Activated CD4-positive, alpha-beta memory T cell treated with anti-CD3 and anti-CD28 coated beads, Interleukin-2, amount 10 ng/mL, durations not matched to agents 7 days and 5 days (primary cell): ENCODE results near the gene APAF1. TPM values are rescaled to one million over a fixed set of nuclear protein-coding genes. Genes with fewer than 3 reads are reported as not detected.
"Not testable (repeated sequence)": the region's sequence is repeated elsewhere in the genome, so short reads cannot be mapped to it uniquely, and the experiment has no call there.

Experiments used
- CTCF ChIA-PET: fragments of 350-600 bp; sonication (Branson Sonifier 250); formaldehyde crosslinking; loops from one replicate; lab custom pipeline; 2021; ENCODE audit warnings: antibody characterized with exemption, inconsistent platforms; lab: Charles Lee
- POLR2A ChIA-PET: fragments of 350-600 bp; sonication (Branson Sonifier 250); formaldehyde crosslinking; loops from one replicate; lab custom pipeline; 2021; ENCODE audit warnings: antibody characterized with exemption; lab: Charles Lee
- DNase-seq: peaks from one replicate; pipeline ENCODE4 v3.0.0-alpha.2; 2020
- H3K27ac Mint-ChIP-seq: one replicate; pipeline ENCODE4 v1.8.0; 2021; ENCODE audit warnings: mild to moderate bottlenecking, mixed read lengths
- H3K27me3 Mint-ChIP-seq: one replicate; pipeline ENCODE4 v1.8.0; 2021; ENCODE audit warnings: mixed read lengths
- H3K36me3 Mint-ChIP-seq: one replicate; pipeline ENCODE4 v1.8.0; 2021; ENCODE audit warnings: low read depth, mixed read lengths
- H3K4me1 Mint-ChIP-seq: one replicate; pipeline ENCODE4 v1.8.0; 2021; ENCODE audit warnings: mixed read lengths
- H3K4me3 Mint-ChIP-seq: one replicate; pipeline ENCODE4 v1.8.0; 2021; ENCODE audit warnings: mild to moderate bottlenecking, mixed read lengths
- H3K9me3 Mint-ChIP-seq: one replicate; pipeline ENCODE4 v1.8.0; 2021; ENCODE audit warnings: mixed read lengths
- total RNA-seq, 2 experiments: library from RNA; stranded (reverse); gene quantifications; one replicate each; pipeline ENCODE4 v1.2.3, GENCODE V29; 2021

The APAF1 gene
- total RNA-seq, 2 experiments from 2014 or later: 37.4 to 37.8 TPM

DNA sequence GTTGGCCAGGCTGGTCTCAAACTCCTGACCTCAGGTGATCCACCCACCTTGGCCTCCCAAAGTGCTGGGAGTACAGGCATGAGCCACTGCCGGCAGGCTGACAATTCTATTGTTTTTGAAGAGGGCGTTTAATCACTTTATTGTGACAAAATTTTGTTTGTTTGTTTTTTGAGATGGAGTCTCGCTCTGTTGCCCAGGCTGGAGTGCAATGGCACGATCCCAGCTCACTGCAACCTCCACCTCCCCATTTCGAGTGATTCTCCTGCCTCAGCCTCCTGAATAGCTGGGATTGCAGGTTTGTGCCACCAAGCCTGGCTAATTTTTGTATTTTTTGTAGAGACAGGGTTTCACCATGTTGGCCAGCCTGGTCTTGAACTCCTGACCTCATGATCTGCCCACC, 2.3 kb upstream of the APAF1 start:
- Mint-ChIP-seq H3K27ac (peak overlapping the region; percentile 93), H3K36me3 (peaks cover 30% of the 10 kb centered on the region), H3K4me3 (peak overlapping the region; percentile 96), H3K4me1 (peaks cover 43% of the 10 kb centered on the region)
- not testable (repeated sequence) for H3K27me3 Mint-ChIP-seq, H3K9me3 Mint-ChIP-seq, DNase-seq
- POLR2A ChIA-PET: interaction anchor here (0.5 to 11.0 kb wide), 4 partner anchors 25 to 127 kb away, joined by 3 to 142 read pairs (median 37); partner anchors contain the start of genes SLC25A3 and TMPO
- CTCF ChIA-PET: interaction anchor here (0.7 to 2.2 kb wide), 3 partner anchors 11 to 76 kb away, joined by 3 to 9 read pairs (median 8); no protein-coding TSS in a partner anchor

DNA sequence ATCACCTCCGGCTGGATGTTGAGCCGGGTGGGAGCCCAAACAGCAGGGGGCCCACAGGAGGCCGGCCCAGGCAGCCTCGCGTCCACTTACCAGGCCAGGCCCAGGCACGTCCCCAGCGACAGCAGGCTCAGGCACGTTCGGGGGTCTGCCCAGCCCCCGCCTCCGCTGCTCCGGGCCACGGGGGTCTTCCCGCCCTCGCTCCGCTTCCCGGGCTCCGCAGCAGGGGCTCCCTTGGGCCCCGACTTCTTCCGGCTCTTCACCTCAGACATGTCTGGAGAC, 718 bp upstream of the APAF1 start:
- peaks cover 44% of the 10 kb centered on the region for H3K4me1 Mint-ChIP-seq
- H3K27me3 Mint-ChIP-seq: no peaks in the 10 kb centered on the region
- peaks cover 30% of the 10 kb centered on the region for H3K36me3 Mint-ChIP-seq
- peak overlapping the region; percentile 96 for H3K4me3 Mint-ChIP-seq
- H3K27ac Mint-ChIP-seq: peak overlapping the region; percentile 95
- CTCF ChIA-PET: interaction anchor here (0.8 to 2.2 kb wide), 8 partner anchors 8 to 127 kb away, joined by 3 to 9 read pairs (median 4); partner anchors contain the start of gene SLC25A3
- no peak for DNase-seq
- H3K9me3 Mint-ChIP-seq: no peaks in the 10 kb centered on the region
- POLR2A ChIA-PET: interaction anchor here (0.8 to 11.0 kb wide), 17 partner anchors 10 to 1622 kb away, joined by 3 to 142 read pairs (median 4); partner anchors contain the start of genes ACTR6, DEPDC4, SCYL2 and SLC25A3

DNA sequence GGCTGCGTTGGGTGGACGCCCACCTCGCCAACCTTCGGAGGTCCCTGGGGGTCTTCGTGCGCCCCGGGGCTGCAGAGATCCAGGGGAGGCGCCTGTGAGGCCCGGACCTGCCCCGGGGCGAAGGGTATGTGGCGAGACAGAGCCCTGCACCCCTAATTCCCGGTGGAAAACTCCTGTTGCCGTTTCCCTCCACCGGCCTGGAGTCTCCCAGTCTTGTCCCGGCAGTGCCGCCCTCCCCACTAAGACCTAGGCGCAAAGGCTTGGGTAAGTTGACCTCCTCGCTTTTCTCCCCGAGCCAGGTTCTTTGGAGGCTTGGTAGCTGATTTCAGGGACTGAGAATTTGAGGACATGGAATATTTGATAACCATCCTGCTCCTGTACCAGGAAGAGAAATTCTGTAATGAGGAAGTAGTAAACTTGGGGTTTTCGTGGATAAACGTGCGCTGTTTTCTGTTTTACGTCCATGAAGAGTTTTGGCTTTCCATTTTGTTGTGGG, 530 bp downstream of the APAF1 start:
- DNase-seq: no peak
- ChIA-PET CTCF (interaction anchor here (1.0 to 1.5 kb wide), 3 partner anchors 10 to 79 kb away, joined by 3 to 4 read pairs (median 4); partner anchors contain the start of gene SLC25A3), POLR2A (interaction anchor here (1.6 to 11.0 kb wide), 3 partner anchors 14 to 130 kb away, joined by 4 to 142 read pairs (median 59); partner anchors contain the start of genes SLC25A3 and TMPO)
- Mint-ChIP-seq H3K4me1 (peaks cover 45% of the 10 kb centered on the region), H3K27ac (peak overlapping the region; percentile 87), H3K27me3 (no peaks in the 10 kb centered on the region), H3K9me3 (no peaks in the 10 kb centered on the region), H3K36me3 (peaks cover 36% of the 10 kb centered on the region), H3K4me3 (peak overlapping the region; percentile 96)

DNA sequence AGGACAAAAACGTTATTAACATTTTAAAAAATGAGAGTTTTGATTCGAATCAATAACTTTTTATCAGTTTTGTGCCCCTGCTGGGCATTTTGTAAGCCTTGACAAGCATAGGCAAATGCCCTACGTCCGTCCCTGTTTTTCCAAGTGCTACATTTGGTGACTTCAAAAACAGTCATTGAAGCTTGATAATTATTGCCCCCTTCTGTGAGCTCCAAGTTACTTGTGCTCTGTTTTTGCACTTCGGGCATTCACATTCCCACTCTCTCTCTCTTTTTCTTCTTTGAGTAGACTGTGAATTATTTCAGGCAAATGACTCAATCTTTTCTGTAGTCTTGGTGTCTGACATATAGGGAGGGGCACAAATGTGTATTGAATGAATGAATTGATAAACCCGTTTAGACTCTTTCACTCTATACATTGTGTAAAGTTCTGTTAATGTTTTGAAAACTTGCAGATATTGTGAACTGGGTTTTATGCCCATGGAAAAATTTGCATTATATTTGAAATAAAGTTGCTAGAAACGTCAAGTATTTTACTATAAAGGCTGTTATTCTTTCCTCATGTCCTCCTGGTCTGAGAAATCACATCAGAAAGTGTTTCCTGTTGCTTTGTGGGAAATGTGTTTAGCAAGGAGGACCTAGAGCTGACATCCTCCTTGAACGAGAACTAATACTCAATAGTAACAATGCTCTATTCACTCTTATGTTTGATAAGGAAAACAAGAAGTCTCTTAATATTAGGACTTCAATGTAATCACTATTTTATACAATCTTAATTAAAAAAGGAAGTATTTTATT, 1.4 kb downstream of the APAF1 start:
- Mint-ChIP-seq H3K27me3 (no peaks in the 10 kb centered on the region), H3K36me3 (peaks cover 38% of the 10 kb centered on the region), H3K4me3 (peak overlapping the region; percentile 96), H3K9me3 (no peaks in the 10 kb centered on the region), H3K27ac (peak overlapping the region; percentile 41), H3K4me1 (peaks cover 42% of the 10 kb centered on the region)
- POLR2A ChIA-PET: interaction anchor here (1.6 to 11.0 kb wide), 3 partner anchors 15 to 131 kb away, joined by 4 to 142 read pairs (median 59); partner anchors contain the start of genes SLC25A3 and TMPO
- CTCF ChIA-PET: interaction anchor here (1.0 to 1.5 kb wide), 3 partner anchors 9 to 79 kb away, joined by 3 to 4 read pairs (median 4); partner anchors contain the start of gene SLC25A3
- DNase-seq: no peak

DNA sequence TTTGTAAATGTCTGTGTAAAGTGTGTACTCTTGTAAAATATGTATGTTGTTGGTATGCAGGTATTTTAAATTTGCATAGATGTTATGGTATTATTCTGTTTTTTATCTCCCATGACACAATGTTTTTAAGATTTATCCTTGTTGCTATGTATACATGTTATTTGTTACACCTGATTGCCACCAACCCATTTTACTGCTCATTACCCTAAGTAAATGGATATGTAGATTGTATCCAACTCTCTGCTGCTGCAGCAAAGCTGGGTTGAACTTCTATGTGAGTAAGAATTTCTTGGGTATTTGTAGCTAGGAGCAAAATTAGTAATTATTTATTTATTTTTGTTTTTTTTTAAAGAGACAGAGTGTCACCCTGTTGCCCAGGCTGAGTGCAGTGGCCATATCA, 6.2 kb downstream of the APAF1 start:
- H3K27ac Mint-ChIP-seq: no peak overlapping the region
- H3K36me3 Mint-ChIP-seq: peaks cover 36% of the 10 kb centered on the region
- H3K9me3 Mint-ChIP-seq: no peaks in the 10 kb centered on the region
- DNase-seq: no peak
- H3K4me1 Mint-ChIP-seq: peaks cover 28% of the 10 kb centered on the region
- H3K27me3 Mint-ChIP-seq: no peaks in the 10 kb centered on the region
- H3K4me3 Mint-ChIP-seq: no peak overlapping the region
- POLR2A ChIA-PET: no interaction called here
- CTCF ChIA-PET: interaction anchor here (1.0 to 5.7 kb wide), 5 partner anchors 11 to 160 kb away, joined by 3 to 41 read pairs (median 3); no protein-coding TSS in a partner anchor

DNA sequence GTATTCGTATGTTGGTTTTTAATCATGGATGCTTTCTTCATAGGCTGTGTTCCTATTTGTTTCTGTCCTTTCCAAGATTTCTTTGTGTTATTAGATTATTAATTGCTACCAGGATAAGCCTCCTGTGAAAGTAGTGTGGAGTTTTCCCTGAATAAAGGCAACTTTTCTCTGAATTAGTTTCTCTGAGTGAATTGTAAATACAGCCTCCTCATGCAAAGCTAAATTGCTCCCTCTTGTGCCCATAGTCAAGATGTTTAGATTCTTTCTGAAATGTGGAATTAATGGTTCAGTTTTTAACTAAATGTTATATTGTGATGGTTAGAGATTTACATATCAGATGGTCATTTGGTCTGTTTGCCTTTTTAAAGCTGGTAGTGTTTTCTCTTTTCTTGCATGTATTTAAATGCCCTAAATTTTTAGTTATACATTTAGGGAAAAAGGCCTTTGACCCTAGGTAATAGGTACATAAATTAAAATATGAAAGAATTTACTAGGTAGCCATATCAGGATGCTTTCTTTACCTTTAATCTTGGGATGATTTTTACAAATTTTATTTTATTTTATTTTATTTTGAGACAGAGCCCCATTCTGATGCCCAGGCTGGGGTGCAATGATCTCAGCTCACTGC, 8.9 kb downstream of the APAF1 start:
- CTCF ChIA-PET: interaction anchor here (0.8 to 5.7 kb wide), 14 partner anchors 10 to 343 kb away, joined by 3 to 41 read pairs (median 4); partner anchors contain the start of genes APAF1, IKBIP and SLC25A3
- Mint-ChIP-seq H3K4me1 (peaks cover 24% of the 10 kb centered on the region), H3K27me3 (no peaks in the 10 kb centered on the region), H3K4me3 (no peak overlapping the region), H3K9me3 (no peaks in the 10 kb centered on the region), H3K27ac (no peak overlapping the region), H3K36me3 (peaks cover 49% of the 10 kb centered on the region)
- POLR2A ChIA-PET: interaction anchor here (1.0 to 1.5 kb wide), 4 partner anchors 10 to 150 kb away, joined by 3 to 5 read pairs (median 3); partner anchors contain the start of gene IKBIP
- no peak for DNase-seq

DNA sequence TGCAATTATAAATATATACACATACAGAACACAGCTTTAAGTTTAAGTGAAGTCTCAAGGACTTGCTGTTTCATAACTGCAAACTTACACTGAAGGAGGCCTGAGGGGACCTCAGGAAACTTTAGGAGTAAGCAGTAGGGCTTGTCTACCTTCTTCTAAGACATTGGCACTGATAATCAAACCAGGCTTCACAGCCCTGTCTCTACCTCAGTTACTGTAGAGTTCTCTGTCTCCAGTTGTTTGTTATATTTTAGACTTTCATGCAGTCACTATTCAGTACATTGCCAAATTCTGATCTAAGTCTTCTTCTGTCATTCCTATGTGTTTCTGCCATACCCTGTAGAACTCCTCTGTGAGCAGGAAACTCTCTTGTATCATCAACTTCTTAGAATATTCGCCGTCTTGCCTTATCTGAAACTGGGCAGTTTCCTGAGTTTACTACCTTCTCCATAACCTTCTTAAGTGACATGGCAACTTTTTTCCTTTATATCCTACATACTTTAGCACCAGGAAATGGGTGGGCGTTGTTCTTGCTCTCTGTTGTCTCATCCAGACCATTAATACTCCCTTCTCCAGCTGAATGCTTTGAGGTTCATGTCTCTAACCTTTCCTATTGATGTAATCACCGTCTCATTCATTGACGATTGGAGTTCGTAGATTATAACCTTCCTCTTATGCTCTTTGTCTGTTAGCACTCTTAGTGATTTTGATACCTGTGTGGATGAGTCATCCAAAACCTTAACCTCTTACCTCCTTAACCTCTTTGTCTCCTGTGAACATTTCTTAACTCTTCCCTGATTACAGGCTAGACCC, 11.4 kb downstream of the APAF1 start:
- H3K9me3 Mint-ChIP-seq: no peaks in the 10 kb centered on the region
- ChIA-PET POLR2A (interaction anchor here (0.7 kb wide), 1 partner anchor 63 kb away, joined by 3 read pairs; the partner anchor contains the start of gene SLC25A3), CTCF (interaction anchor here (1.2 to 1.6 kb wide), 2 partner anchors 11 to 90 kb away, joined by 4 to 5 read pairs; no protein-coding TSS in a partner anchor)
- H3K27ac Mint-ChIP-seq: peak overlapping the region; percentile 72
- H3K4me3 Mint-ChIP-seq: peak overlapping the region; percentile 6
- no peaks in the 10 kb centered on the region for H3K27me3 Mint-ChIP-seq
- no peak for DNase-seq
- H3K4me1 Mint-ChIP-seq: peaks cover 19% of the 10 kb centered on the region
- peaks cover 45% of the 10 kb centered on the region for H3K36me3 Mint-ChIP-seq

DNA sequence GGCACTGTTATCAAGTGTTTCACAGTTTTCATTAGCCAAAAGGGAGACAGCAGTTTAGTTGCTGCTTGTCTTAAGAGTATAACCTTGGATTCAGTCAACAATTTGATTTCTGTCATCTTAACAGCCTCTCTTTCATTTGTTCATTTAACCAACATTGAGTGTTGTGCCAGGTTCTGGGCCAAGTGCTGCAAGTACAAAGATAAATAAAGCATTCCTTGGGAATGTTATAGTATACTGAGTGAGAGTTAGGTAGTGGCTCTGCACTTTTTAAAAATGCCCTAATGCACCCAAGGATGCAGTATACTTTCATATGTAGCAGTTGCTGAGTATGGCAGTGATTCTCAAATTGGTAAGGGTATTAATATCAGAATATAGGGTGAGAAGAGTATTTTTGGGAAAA, 15.4 kb downstream of the APAF1 start:
- H3K4me1 Mint-ChIP-seq: peaks cover 14% of the 10 kb centered on the region
- no peak overlapping the region for H3K4me3 Mint-ChIP-seq
- DNase-seq: no peak
- no peak overlapping the region for H3K27ac Mint-ChIP-seq
- peaks cover 60% of the 10 kb centered on the region for H3K36me3 Mint-ChIP-seq
- POLR2A ChIA-PET: no interaction called here
- no peaks in the 10 kb centered on the region for H3K9me3 Mint-ChIP-seq
- CTCF ChIA-PET: interaction anchor here (1.3 kb wide), 1 partner anchor 94 kb away, joined by 4 read pairs; no protein-coding TSS in a partner anchor
- H3K27me3 Mint-ChIP-seq: no peaks in the 10 kb centered on the region

DNA sequence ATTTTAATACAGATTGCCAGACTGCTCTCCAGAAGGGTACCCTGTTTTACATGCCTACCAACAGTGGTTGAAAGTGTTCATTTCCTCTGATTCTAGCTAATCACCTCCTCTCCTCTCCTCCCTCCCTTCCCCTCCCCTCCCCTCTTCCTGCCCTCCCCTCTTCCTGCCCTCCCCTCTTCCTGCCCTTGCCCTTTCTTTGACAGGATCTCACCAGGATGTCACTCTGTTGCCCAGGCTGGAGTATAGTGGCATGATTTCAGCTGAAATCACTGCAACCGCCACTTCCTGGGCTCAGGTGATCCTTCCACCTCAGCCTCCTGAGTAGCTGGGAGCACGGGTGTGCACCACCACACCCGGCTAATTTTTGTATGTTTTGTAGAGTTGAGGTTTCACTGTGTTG, 24.7 kb downstream of the APAF1 start:
- Mint-ChIP-seq H3K27ac (no peak overlapping the region), H3K27me3 (no peaks in the 10 kb centered on the region), H3K4me3 (no peak overlapping the region), H3K4me1 (peaks cover 20% of the 10 kb centered on the region), H3K9me3 (peaks cover 14% of the 10 kb centered on the region), H3K36me3 (peaks cover 71% of the 10 kb centered on the region)
- CTCF ChIA-PET: interaction anchor here (0.8 kb wide), 1 partner anchor 104 kb away, joined by 3 read pairs; no protein-coding TSS in a partner anchor
- POLR2A ChIA-PET: interaction anchor here (0.8 kb wide), 1 partner anchor 10 kb away, joined by 3 read pairs; no protein-coding TSS in a partner anchor
- DNase-seq: no peak

DNA sequence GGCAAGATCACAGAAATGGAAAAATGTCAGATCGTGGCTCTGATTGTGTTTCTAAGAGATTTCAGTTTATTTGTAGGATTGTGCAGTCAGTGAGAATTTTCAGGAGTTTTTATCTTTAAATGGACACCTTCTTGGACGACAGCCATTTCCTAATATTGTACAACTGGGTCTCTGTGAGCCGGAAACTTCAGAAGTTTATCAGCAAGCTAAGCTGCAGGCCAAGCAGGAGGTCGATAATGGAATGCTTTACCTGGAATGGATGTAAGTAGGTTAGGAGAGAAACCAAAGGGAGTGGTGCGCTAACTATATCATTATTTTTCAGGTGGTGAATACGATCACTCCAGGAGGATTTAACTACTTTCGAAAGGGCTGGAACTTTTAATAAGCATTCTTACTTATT, 26.4 kb downstream of the APAF1 start:
- CTCF ChIA-PET: interaction anchor here (0.5 kb wide), 1 partner anchor 24 kb away, joined by 4 read pairs; no protein-coding TSS in a partner anchor
- POLR2A ChIA-PET: interaction anchor here (1.0 kb wide), 1 partner anchor 78 kb away, joined by 3 read pairs; no protein-coding TSS in a partner anchor
- no peaks in the 10 kb centered on the region for H3K27me3 Mint-ChIP-seq

DNA sequence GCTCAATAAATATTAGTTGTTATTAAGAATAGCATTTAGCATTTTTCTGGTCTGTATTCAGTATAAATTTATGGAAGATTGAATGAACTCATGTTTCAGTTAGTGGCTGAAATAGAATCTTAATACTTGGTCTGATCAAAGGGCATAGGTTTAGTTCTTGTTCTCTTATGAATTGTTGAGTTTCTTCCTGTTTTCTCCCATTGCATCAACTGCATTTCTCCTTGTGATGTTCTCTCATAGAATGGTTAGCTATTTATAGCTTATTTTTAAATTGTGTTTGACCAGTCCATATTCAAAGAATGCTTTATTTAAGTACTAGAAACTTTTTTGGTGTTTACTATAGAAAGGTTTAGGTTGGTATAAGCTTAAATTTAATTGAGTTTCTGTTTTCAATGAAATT, 29.8 kb downstream of the APAF1 start:
- POLR2A ChIA-PET: no interaction called here
- peaks cover 4% of the 10 kb centered on the region for H3K9me3 Mint-ChIP-seq
- peaks cover 6% of the 10 kb centered on the region for H3K4me1 Mint-ChIP-seq
- H3K27ac Mint-ChIP-seq: no peak overlapping the region
- peaks cover 45% of the 10 kb centered on the region for H3K36me3 Mint-ChIP-seq
- no peak for DNase-seq
- no peak overlapping the region for H3K4me3 Mint-ChIP-seq
- no peaks in the 10 kb centered on the region for H3K27me3 Mint-ChIP-seq
- CTCF ChIA-PET: interaction anchor here (1.7 kb wide), 1 partner anchor 24 kb away, joined by 3 read pairs; no protein-coding TSS in a partner anchor

More for the DNA sequence above, 26.4 kb downstream of the APAF1 start:
- peaks cover 67% of the 10 kb centered on the region for H3K36me3 Mint-ChIP-seq
- no peak overlapping the region for H3K27ac Mint-ChIP-seq
- H3K4me3 Mint-ChIP-seq: no peak overlapping the region
- H3K4me1 Mint-ChIP-seq: peaks cover 20% of the 10 kb centered on the region
- peaks cover 14% of the 10 kb centered on the region for H3K9me3 Mint-ChIP-seq
- DNase-seq: no peak
